ENCODE measurements around the gene STK32A.

The STK32A gene

DNA sequence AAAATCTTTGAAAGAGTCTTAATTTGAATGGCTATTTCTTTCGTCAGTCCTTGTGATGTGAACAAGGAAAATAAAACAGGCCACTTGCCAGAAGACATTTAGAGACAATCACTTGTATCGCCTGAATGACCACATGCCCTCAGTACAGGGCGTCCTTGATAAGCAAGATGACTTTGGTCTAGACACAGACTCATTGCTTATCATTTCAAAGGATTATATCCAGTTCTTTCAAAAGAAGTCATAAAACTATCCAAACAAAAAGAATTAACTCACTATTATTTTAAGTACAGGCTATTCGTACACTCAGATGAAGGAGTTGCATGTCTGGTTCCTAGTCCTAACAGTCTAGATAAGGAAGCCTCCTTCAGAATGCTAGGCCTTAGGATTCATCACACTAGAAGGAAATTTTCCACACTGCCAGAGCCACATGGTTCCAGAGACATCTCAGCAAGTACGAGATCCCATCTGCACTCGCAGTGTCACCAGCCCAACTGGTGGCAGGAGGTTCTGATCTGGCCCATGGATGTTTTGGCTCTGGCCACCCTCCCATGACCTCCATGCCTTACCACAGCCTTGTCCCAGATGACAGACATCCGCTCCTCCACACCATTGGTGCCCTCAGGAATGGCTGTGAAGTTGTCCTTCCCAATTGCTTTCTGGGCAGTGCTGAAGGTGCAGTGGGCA, 165.4 kb downstream of the STK32A start:
- peaks cover 17% of the 10 kb centered on the region for H3K4me1 Mint-ChIP-seq (ENCODE audit: low read depth)
- no peaks in the 10 kb centered on the region for H3K36me3 Mint-ChIP-seq (ENCODE audit: low read depth)
- H3K27me3 Mint-ChIP-seq, result no peaks in the 10 kb centered on the region
- H3K27ac Mint-ChIP-seq, result no peak overlapping the region
- H3K9me3 Mint-ChIP-seq, result no peaks in the 10 kb centered on the region
- intact Hi-C loops (cut with micrococcal nuclease), result no loop called here
- H3K4me3 Mint-ChIP-seq, result no peak overlapping the region

DNA sequence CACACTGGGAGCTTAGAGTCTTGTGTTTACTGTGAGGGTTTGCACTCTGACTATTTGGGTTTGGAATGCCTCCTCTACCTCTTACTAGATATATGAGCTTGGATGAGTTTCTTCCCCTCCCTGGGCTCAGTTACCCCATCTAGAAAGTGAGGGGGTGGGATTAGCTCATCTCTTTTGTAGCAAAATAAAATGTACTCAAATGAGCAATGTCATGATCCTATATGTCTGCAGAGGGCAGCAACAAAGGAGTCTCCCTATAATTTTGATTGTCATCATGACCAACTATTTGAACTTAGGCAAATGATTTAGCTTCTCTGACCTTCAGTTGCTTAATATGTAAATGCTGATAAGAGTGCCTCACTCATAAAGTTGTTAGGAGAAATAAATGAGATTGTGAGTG, 166.1 kb downstream of the STK32A start:
- H3K36me3 Mint-ChIP-seq (ENCODE audit: low read depth), result no peaks in the 10 kb centered on the region
- intact Hi-C loops (cut with micrococcal nuclease), result no loop called here
- H3K4me1 Mint-ChIP-seq (ENCODE audit: low read depth), result peaks cover 17% of the 10 kb centered on the region
- H3K4me3 Mint-ChIP-seq, result no peak overlapping the region
- H3K9me3 Mint-ChIP-seq, result no peaks in the 10 kb centered on the region
- H3K27ac Mint-ChIP-seq, result no peak overlapping the region
- H3K27me3 Mint-ChIP-seq, result no peaks in the 10 kb centered on the region

DNA sequence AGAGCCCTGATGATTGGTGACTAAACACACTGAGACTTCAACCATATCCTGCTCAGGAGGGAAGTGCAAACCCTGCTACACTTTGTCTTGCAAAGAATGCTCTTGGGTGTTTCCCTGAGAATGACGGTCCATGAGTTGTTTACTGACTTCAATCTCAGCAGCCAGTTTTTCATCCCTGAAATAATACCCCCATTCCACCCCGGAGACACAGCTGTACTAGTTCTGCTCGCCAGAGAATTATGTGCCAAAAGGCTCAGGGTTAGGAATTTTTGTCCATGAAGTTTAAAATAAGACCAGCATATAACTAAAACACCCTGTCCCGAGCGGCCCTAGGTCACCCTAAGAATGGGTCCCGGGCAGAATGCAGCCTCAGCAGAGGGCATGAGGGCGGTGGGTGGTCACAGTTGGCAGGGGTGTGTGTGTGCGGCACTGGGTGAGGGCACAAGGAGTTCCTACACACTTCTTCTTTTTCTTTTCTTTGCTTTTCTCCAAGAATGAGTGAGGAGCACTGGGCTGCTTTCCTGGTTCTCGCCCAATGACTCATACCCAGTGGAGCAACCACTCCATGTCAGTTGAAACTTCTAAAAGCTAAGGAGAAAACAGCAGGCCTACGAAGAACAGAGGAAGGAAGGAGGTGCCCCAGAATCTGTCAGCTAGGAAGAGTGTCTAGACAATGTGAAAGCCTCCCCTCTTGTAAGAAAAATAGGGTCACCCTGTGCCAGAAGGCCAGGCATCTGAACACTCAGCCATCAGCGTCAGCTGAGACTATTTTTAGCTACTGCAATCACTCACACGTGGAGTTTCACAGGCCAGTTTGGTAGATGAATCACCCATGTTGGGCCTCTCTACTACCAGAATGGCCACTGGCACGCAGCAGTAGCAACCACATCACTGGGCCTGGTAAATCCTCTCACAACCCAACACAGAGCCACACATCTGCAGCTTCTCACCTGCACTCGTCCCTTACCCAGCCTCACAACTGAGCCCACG, 169.1 kb downstream of the STK32A start:
- Mint-ChIP-seq H3K4me1 (ENCODE audit: low read depth) (peaks cover 17% of the 10 kb centered on the region), H3K27ac (peak overlapping the region; percentile 65), H3K4me3 (no peak overlapping the region), H3K9me3 (no peaks in the 10 kb centered on the region), H3K36me3 (ENCODE audit: low read depth) (no peaks in the 10 kb centered on the region), H3K27me3 (no peaks in the 10 kb centered on the region)
- intact Hi-C loops (cut with micrococcal nuclease), result no loop called here

DNA sequence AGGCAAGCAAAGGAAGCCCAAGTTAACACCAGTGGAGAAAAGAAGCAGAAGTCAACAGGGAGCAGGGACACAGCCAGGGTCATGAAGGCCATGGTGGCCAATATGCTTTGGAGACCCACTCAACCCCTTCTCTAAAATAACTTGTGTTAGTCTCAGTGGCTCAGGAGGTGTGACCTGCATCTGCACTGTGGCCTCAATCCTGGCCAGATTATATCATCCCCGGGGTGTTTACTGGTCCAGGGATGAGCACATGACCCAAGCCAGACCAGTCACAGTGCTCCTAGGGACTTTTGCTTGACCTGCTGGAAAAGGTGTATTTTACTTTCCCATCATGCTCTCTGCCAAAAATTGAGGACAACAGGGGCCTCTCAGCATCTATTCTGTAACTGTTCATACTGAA, 169.9 kb downstream of the STK32A start:
- H3K4me3 Mint-ChIP-seq, result no peak overlapping the region
- intact Hi-C loops (cut with micrococcal nuclease), result no loop called here
- H3K36me3 Mint-ChIP-seq (ENCODE audit: low read depth), result no peaks in the 10 kb centered on the region
- no peaks in the 10 kb centered on the region for H3K27me3 Mint-ChIP-seq
- H3K27ac Mint-ChIP-seq, result peak overlapping the region; percentile 65
- H3K4me1 Mint-ChIP-seq (ENCODE audit: low read depth), result peaks cover 17% of the 10 kb centered on the region
- H3K9me3 Mint-ChIP-seq, result no peaks in the 10 kb centered on the region

DNA sequence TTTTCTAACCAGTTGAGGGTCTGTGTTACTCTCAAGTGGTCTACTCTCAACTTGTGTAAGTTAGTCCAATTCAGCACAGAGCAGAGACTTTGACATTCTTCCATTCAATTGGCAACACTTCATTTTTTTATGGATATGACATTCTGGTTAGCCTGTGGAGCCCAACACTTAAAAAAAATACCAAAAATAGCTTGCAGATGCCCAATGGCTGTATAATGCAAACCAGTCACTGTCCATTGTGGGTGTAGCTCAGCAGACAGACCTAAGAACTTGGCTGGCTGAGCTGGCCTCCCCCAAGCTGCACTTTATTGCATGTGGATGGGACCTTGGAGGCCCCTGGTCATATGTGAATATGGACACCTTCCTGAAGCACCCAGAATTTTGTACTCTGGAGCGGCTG, 171.8 kb downstream of the STK32A start:
- H3K27me3 Mint-ChIP-seq, result no peaks in the 10 kb centered on the region
- no peak overlapping the region for H3K27ac Mint-ChIP-seq
- no peaks in the 10 kb centered on the region for H3K9me3 Mint-ChIP-seq
- H3K4me1 Mint-ChIP-seq (ENCODE audit: low read depth), result peaks cover 17% of the 10 kb centered on the region
- H3K4me3 Mint-ChIP-seq, result no peak overlapping the region
- no peaks in the 10 kb centered on the region for H3K36me3 Mint-ChIP-seq (ENCODE audit: low read depth)
- intact Hi-C loops (cut with micrococcal nuclease), result no loop called here

DNA sequence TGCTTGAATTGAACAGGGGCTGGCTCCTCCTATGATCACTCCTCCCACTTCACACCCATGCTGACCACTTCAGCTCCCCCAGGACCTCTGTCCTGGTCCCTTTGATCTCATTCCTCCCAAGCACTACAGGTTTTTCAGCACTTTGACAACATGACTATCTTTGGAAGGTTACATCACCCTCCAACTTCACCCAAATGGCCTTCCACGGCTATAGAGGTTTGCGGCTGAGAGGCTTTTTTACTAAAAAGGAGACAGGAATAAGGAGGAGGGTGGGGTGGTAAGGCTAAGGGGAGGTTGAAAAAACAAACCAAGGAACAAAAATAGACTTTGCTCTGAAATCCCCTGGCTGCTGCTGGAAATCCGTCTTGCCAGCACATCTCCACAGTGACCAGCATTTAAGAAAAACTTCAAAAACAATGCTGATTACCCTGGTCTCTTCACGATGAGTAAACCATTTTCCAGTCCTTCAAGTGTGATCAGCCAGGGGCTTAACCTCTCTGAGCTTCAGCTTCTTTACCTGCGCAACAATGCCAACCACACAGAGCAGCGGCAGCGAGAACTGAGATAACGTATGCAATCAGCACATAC, 172.4 kb downstream of the STK32A start:
- H3K4me3 Mint-ChIP-seq, result no peak overlapping the region
- intact Hi-C loops (cut with micrococcal nuclease), result no loop called here
- no peaks in the 10 kb centered on the region for H3K36me3 Mint-ChIP-seq (ENCODE audit: low read depth)
- H3K27me3 Mint-ChIP-seq, result no peaks in the 10 kb centered on the region
- no peak overlapping the region for H3K27ac Mint-ChIP-seq
- no peaks in the 10 kb centered on the region for H3K9me3 Mint-ChIP-seq
- H3K4me1 Mint-ChIP-seq (ENCODE audit: low read depth), result peaks cover 17% of the 10 kb centered on the region

DNA sequence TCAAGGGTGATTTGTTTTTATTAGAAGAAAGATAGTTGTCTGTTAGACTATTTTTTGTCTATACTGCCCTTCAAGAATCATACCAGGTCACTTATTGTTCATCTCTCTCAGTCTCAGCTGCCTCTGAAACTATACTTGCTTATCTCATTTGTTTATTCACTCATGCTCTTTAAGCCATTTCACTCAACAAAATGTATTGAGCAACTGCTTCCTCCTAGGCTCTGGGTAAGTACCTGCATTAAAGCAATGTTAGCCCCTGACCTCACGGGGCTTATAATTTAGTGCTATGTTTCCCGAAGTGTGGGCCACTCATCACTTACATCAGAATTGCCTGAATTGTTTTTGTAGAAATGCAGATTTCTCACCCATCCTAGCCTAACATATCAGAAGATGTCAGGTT, 174.2 kb downstream of the STK32A start:
- H3K27ac Mint-ChIP-seq, result no peak overlapping the region
- intact Hi-C loops (cut with micrococcal nuclease), result no loop called here
- H3K27me3 Mint-ChIP-seq, result no peaks in the 10 kb centered on the region
- no peak overlapping the region for H3K4me3 Mint-ChIP-seq
- H3K4me1 Mint-ChIP-seq (ENCODE audit: low read depth), result peaks cover 12% of the 10 kb centered on the region
- no peaks in the 10 kb centered on the region for H3K36me3 Mint-ChIP-seq (ENCODE audit: low read depth)
- no peaks in the 10 kb centered on the region for H3K9me3 Mint-ChIP-seq

DNA sequence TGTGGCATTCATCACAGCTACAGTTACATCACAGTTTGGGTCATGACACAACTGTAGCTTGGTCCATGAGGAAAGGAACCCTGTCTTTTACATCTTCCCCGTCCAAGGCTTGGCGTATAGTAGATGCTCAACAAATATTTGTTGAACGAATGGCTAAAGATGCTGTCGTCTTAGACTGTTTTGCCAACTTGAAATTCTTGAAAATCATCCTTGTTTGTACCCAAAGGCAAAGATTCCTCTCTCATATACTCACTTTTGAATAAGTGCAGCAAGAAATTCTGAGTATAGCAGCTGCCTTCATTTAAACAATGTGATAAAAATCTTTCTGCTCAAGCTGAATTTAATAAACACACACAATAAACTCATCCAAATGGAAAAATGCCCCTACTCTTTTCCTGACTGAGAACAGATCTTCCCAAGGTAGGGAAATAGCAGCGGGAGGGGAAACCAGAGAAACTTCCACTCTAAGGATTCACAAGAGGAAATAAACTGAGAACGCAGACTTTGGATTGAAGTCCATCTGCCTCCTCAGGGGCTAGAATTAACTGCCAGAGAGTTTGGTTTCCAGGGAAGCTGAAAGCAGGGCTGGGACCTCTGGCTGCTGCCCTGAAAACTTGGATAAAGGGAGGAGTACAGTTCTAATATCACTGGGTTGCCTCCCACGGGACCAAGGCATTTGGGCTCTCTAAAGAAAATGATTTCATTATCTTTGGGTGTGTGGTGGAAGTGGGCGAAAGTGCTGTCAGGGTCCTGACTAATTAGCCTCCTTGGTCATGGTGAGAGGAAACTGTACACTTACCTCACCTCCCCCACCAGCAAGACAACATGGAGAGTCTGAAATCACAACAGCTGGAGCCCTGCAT, 175.9 kb downstream of the STK32A start:
- H3K9me3 Mint-ChIP-seq, result no peaks in the 10 kb centered on the region
- intact Hi-C loops (cut with micrococcal nuclease), result no loop called here
- no peak overlapping the region for H3K27ac Mint-ChIP-seq
- H3K4me3 Mint-ChIP-seq, result no peak overlapping the region
- no peaks in the 10 kb centered on the region for H3K36me3 Mint-ChIP-seq (ENCODE audit: low read depth)
- H3K27me3 Mint-ChIP-seq, result no peaks in the 10 kb centered on the region
- no peaks in the 10 kb centered on the region for H3K4me1 Mint-ChIP-seq (ENCODE audit: low read depth)

DNA sequence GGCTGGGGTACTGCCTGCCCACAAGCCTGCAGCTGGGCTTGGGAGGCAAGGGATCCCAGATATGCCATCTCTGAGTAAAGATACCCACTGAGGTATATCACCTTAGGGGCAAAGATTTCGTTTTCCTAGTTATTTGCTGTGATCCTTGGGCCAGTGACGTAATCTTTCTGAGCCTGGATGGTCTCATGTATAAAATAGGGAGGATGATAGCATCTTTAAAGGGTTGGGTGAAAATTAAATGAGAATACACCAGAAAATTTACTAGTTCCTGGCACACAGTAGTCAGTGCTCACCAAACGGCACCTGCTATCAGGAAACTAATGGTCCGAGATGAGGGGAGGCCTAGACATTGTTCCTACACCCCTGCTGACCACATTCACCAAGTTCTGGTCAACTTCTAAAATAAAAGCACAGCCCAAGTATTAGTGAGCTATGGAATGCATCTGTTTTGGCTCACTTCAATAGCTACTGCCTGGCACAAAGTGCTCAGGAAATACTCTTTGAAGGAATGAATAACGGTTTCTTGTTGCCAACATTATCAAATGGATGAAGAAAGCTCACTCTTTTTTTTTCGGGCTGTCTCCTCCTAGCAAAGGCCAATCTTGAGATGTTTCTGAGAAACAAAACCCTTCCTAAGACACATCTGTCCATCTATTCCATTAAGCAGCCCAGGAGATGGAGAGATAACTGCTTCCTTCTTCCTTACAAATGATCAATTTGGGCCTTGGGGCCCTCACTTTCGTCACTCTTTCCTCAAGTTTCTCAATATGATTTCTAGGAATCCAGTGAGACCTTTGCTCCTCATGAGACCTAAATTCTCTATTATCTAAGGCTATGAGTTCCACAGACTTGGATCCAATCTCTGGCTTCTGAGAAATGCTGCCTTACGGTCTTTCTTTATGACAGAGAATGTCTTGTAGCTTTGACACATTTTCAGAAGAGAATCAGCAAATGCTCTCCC, 176.8 kb downstream of the STK32A start:
- no peak overlapping the region for H3K4me3 Mint-ChIP-seq
- intact Hi-C loops (cut with micrococcal nuclease), result no loop called here
- H3K9me3 Mint-ChIP-seq, result no peaks in the 10 kb centered on the region
- no peaks in the 10 kb centered on the region for H3K27me3 Mint-ChIP-seq
- H3K27ac Mint-ChIP-seq, result no peak overlapping the region
- no peaks in the 10 kb centered on the region for H3K4me1 Mint-ChIP-seq (ENCODE audit: low read depth)
- no peaks in the 10 kb centered on the region for H3K36me3 Mint-ChIP-seq (ENCODE audit: low read depth)

DNA sequence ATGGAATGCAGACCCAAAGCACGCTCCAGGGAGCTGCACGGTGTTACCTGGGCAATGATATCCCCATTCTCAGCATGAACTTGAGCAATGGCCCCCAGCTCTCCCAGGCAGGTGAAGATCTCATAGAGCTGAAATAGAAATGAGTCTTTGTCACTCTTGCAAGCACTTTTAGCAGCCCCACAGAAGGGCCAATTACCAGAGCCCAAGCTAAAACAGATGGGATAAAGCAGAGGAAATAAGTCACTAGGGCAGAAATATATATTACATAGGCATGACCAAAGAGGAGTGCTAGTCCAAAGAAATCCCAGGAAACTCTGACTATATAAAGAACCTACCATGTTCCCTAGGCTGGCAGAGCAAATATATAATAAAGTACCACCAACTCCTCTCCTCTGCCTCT, 177.7 kb downstream of the STK32A start:
- Mint-ChIP-seq H3K36me3 (ENCODE audit: low read depth) (no peaks in the 10 kb centered on the region), H3K9me3 (no peaks in the 10 kb centered on the region), H3K4me1 (ENCODE audit: low read depth) (no peaks in the 10 kb centered on the region), H3K27ac (no peak overlapping the region), H3K27me3 (no peaks in the 10 kb centered on the region), H3K4me3 (no peak overlapping the region)
- intact Hi-C loops (cut with micrococcal nuclease), result no loop called here

DNA sequence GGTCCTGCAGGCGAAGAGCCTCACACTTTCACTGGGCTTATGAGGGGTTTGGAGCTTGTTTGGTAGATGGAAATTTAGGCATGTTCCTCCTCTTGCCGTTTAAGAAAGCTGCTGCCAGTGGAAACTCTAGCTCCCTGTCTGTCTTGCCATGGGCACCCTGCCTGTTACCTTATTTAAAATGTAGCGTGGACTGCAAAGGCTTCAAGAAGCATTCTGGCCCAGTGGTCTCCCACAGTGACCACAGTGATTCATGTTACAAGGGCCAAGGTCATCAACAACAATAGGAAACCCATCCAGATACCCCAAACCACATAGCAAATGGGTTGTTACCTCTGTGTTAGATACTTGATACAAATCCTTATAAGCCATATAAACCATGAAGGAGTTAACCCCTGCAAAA, 178.4 kb downstream of the STK32A start:
- intact Hi-C loops (cut with micrococcal nuclease), result no loop called here
- no peaks in the 10 kb centered on the region for H3K36me3 Mint-ChIP-seq (ENCODE audit: low read depth)
- no peaks in the 10 kb centered on the region for H3K9me3 Mint-ChIP-seq

DNA sequence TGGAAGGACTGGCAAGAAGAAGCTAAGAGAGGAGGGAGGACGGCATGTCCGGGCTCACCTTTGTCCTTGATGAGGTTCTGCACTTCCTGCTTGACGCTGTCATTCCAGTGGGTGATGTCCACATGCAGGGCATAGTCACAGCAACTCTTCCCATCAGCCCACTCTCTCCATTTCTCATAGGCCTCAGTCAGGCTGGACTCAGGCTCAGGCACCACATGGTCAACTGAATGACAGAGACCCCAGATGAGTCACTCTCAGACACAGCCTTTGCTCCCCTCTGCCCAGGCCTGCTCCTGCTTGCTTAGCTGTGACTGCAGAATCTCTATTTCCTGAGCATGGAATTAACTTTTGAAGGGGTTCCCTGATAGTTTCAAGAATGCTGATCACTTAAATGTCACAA, 180.8 kb downstream of the STK32A start:
- Mint-ChIP-seq H3K27ac (no peak overlapping the region), H3K9me3 (no peaks in the 10 kb centered on the region), H3K4me3 (no peak overlapping the region), H3K36me3 (ENCODE audit: low read depth) (no peaks in the 10 kb centered on the region), H3K4me1 (ENCODE audit: low read depth) (no peaks in the 10 kb centered on the region), H3K27me3 (no peaks in the 10 kb centered on the region)
- intact Hi-C loops (cut with micrococcal nuclease), result no loop called here

More for the DNA sequence above, 178.4 kb downstream of the STK32A start:
- Mint-ChIP-seq H3K4me1 (ENCODE audit: low read depth) (no peaks in the 10 kb centered on the region), H3K27me3 (no peaks in the 10 kb centered on the region), H3K4me3 (no peak overlapping the region), H3K27ac (no peak overlapping the region)

Data from dendritic cell treated with granulocyte-macrophage colony-stimulating factor and Interleukin-4, amounts not matched to agents 40 ng/mL and 50 ng/mL, for 4 days (primary cell).